C1 segment of cervical spinal cord (tissue), 14 donors: ENCODE results near the gene PARD3B.

Experiments
- DNase-seq, 14 donors: peaks; one replicate each; lab custom pipeline; 2025; lab: John Stamatoyannopoulos, UW

Gene PARD3B

DNA sequence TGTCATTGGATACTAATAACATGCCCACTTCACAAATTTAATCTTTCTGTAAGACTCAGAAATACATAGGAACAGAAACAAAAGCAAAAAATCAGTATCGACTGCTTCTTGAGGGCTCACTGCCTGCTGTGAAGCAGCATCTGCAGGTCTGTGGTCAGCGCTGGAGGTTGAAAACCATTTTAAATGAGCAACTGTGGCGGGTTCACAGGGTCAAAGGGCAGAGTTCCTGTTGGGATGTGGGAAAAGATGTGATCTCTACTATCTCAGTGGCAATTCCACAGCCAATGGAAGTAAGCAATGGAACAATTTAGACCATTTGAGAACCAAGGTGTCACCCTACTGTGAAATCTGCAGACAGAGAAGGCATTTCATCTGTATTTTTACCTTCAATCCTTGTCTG is 468.3 kb downstream of the PARD3B start:
- no peak for DNase-seq

DNA sequence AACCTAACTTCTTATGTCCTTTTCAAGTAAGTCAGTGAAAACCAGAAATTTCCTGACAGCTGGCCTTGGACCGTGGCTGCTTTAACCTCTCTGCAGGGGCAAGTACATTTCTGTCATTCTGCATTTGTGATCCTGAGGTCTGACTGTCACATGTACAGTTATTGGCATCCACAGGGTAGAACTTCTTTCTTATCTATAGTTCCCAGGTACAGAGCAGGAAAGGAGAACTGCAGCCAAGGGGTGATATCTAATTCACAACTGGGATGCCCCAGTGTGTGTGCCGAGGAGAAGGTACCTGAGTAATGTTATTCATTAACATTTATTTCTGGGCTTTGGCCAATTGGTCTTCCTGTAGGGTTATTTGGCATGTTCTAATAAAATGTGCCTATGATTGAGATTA is 468.9 kb downstream of the PARD3B start:
- DNase-seq, result no peak

DNA sequence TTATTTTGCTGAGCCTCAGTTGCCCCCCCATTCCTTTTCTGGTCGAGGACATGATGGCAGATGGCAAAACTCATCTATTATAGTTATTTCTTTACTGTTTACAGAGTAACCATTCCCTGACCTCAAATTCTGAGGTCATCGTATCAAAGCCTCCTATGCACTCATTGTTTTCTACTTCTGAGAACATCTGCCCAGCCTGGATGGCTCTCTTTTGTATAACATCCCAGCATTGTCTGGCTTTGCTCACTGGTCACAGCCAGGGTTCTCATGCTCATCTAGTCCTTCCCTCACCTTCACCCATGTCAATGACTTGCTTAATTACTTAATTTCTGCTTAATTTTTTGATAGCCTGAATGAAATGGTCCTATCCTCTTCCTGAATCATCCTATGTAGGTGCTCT is 472.1 kb downstream of the PARD3B start:
- DNase-seq, result peak in 1 of 14 donors; percentile 8

DNA sequence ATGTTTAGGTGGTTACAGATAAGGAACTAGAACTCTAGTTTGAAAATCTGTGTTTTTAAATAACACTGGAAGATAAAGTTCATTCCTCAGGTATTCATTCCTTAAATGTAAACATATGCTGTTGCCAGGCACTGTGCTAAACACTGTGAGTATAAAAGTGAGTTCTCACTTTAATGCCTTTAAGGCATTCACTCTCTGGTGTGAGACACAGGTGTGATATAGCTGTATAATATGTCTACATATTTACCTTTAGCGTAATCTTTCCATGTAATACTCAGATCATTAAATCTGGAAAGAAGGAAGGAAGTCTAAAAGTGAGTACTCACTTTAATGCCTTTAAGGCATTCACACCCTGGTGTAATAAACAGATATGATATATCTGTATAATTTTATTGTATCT is 472.6 kb downstream of the PARD3B start:
- DNase-seq, result no peak

DNA sequence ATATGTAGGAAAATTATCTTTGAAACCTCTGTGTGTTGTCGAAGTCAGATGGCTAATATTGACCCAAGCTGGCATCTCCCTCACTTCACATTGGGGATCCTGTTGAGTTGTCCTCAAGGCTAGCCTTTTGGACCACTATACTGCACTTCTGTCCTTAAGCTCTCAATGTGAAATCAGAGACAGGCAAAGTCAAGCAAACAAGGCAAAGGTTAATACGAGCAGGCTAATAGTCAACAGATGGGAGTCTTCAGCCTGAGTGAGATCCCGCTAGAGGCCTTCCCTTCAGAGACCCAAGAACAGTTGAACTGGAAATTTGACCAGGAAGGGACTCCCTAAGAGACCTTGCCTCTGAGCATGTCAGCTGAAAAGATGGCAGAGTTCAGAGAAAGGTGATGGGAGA is 475.4 kb downstream of the PARD3B start:
- no peak for DNase-seq

DNA sequence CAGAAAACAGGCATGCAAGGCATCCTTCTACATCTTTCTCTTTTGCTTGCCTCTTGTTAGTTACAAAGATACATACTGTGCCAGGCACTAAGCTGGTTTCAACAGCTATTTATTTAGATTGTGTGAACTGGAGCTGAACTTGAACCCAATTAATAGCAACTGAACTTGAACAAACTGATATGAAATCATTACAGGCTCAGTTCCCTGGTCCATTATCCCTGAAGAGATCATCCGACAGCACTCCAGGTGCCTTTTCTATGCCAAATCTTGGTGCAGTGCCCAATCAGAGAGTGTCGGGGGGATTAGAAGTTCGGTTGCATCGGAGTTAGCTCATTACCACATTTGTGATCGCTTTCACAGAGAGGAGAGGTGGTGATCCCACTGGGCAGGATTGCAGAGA is 477.6 kb downstream of the PARD3B start:
- peak in 1 of 14 donors; percentile 5 for DNase-seq

DNA sequence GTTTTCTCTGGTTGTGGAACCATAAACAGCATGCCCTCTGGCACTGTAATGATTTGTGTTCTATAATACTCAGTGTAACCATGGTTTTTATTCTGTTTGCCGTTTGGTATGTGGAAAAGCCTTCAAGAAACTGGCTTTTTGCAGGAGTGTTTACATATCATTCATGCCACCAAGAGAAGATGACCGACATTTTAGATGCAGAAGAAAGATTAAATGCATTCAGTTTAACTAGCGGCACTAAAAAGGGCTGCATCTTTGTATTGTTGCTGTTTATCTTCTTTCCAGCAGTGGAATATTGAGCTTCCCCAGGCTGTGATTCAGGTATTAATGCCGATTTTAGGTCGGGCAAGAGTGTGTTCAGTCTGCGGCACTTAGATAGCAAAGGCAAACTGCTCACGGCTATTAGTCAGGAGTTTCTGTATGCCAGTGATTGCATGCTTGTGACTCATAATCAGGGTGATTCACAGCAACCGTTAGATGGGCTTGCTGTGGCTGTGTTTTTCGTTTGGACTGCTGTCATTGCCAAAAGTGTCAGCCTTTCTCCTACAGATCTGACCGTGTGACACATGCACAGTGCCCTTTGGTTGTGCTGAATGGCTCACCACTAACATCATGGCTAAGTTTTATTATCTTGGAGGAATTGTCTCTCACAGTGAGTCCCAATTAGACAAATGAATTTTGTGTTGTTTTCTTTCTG is 479.7 kb downstream of the PARD3B start:
- peak in 9 of 14 donors; percentile 6 to 75 (median 29) for DNase-seq

DNA sequence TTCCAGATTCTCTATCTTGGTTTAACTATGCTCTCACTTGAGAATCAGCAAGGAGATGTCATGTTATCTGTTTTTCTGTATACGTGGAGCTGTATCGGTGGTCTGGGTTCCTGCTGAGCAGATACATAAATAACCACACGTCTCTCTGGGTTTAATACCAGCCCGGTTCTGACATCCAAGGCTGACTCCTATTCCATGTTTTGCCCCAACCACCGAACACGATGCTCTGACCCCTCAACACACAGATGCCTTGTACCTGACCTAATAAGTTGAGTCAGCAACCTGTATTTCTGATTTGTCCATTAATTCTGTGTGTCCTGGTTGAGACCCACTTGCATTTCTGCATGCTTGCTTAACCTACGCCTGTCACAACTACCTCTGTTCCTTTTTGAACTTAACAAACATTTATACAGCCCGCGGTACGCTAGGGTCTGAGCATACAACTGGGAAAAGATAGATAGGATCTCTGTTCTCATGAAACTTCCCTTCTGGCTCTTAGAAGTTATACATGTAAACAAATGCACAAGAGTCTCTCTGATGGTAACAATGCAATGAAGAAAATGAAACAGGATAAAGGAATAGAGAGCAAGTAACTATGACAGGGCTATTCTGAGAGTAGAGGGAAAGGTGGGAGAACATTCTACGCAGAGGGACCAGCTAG is 480.4 kb downstream of the PARD3B start:
- DNase-seq, result peak in 1 of 14 donors; percentile 32

DNA sequence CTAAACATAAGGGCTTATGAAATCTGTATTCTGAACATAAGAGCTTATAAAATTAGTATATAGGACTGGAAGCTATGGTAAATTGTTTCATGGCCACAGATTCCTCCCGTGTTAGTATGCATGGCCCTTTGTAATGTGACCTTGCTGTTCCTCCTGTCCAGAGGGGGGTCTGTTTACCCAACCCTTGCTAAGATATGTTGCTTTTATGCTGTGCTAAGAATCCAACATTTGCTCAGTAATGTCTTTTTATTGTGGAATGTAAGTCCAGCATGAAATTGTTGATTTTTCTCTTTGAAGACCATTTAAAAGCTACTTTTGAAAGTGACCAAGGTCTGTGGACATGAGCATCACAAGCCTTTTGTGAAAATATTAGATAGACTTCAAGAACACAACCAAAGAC is 485.4 kb downstream of the PARD3B start:
- DNase-seq, result no peak

DNA sequence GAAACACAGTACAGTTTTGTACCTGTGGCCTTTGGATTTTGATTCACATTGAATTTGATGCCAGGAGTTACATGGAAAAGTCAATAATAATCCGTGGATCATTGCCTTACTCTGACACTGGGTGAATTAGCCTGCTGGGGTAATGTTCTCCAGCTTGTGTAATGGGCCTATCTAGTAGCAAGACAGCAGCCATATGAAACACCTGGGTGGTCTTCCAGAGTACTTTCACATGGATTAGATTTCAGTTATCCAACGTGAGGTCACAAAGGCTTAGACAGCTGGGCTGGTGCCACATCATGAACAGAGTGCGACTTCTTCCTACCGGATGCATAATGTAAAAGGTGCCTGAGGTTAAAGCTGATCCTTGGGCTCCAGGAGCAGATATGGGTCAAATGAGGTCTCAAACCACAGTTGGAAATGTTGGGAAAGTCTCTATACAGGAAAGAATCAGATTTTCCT is 486.8 kb downstream of the PARD3B start:
- DNase-seq, result no peak

DNA sequence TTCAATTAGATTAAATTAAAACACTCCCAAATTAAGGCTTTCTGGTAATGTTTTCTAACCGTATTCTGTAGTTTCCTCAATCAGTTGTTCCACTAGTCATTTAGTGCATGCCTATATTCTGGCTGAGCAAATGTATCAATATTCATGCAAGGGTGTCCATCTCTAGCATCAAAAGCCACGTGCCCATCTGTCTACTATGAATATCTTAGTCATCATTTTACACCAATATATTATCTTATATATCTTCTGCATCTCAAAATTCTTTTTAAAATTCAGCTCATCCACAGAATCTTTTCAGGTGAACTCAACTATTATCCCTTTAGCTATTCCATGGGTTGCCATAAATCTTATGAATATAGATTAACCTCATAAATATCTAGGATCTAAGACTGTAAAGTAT is 488.2 kb downstream of the PARD3B start:
- no peak for DNase-seq

DNA sequence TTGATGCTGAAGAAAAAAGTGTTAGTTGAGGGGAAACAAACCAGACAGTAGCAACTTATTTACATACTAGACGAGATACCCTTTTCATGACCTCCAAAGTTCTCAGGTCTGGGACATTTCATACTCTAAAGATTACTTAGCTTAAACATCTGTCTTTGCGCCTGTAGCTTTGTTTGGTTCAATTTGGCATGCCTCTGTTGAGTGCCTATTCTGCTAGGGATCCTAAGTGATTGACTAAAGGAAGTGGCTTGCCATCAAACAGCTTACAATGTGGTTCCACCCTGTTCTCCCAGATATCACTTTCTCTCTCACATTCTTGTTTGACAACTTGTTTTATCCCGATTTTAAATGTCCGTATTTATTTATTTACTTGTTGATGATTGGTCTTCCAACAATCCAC is 488.8 kb downstream of the PARD3B start:
- no peak for DNase-seq

DNA sequence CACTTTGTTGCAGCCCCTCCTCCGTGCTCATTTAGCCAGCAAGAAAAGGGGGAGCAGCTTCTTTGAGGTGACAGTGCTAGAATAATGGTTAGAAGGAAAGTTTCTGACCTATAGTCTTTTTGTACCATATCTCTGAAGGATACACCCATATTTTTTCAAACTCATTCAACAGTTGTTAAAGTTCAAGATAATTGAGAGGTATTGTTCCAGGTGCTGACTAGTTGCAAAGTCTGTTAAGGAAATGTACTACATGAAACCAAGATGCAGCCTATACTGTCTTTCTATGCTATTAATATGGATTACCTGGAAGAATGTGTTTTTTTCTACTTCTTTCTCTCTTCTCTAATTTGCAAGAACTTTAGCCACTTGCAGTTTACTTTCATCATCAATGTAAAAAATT is 495.0 kb downstream of the PARD3B start:
- DNase-seq, result no peak

DNA sequence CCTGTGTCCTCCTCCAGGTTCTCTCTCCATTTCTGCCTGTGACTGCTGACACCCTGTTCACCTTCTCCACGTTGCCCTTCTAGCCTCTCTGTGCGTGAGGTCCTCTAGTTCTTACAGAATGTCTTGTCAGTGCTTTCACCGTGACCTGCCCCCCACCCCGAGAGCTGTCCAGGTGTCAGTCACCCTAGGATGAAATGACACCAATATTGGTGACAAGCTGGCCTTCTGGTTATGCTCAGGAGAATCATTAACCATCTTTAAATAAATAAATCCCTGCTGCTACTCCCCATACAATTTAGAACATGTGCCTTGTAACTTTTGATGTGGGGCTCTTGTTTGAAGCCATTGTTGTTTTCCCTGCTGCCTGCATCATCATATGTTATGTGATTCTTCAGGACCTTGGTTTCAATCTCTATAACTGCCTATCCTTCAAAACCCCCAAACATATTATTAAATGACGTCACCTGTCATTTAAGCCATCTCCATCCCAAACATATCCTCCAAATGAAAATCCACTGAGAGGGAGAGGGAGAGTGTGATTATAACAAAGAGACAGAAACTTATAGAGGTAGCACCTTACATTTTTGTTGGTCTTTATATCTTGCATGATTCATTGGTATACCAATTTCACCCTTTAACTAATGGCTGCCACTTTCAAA is 496.3 kb downstream of the PARD3B start:
- DNase-seq, result no peak

DNA sequence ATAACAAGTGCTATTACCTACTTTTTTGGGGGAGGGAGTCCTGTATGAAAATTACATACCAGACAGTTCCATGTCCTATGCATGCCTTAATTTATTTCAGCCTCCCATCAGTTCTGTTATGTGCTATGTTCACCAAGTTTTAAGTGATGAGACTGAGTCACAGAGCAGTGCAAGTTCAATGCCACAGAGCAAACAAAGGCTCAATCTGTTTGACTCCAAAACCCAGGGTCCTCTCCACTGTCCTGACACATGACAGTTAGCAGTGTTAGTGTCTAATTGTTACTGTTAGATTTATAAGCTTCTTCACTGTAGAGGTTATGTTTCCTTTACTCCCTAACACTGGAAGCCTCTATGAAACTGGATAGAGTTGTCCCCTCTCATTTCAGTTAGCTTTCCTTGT is 498.0 kb downstream of the PARD3B start:
- no peak for DNase-seq

DNA sequence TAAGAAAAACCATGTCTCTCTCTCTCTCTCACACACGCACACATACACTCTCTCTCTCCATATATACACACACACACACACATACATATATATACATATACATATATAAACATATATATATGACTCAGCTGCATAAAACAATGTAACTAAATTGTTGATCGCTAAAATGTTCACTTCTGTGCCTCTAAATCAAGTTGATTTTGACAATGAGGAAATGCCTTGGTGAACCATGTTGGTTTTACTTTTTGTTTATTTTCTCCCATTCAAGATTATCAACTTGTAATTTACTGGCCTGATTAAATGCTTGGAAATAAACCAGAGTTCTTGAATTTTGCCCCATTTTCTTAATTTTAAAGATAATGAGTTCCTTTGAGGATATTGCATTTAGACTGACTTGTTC is 500.4 kb downstream of the PARD3B start:
- DNase-seq, result no peak

DNA sequence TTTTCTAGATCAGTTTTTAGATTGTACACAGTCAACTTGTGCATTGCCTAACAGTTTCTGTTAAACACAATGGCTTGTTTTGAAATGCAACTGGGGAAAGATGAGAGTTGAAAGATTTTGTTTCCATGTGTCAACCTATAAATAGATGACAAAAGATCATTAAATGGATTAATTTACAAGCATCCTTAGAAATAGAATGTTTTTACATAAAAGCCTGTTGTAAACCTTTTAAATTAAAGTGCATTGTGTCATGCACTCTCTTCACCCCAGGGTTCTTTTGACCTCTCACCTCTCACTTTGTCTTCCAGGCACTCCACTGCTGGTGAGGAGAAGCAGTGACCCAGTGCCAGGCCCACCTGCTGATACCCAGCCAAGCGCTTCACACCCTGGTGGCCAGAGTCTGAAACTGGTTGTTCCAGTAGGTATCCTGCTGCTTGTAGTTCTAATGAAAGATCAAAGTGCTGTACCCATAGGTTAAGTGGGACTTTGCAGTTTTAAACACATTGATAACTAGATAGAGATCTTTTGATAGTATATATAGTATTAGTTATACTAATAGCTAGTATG is 502.1 kb downstream of the PARD3B start:
- no peak for DNase-seq

DNA sequence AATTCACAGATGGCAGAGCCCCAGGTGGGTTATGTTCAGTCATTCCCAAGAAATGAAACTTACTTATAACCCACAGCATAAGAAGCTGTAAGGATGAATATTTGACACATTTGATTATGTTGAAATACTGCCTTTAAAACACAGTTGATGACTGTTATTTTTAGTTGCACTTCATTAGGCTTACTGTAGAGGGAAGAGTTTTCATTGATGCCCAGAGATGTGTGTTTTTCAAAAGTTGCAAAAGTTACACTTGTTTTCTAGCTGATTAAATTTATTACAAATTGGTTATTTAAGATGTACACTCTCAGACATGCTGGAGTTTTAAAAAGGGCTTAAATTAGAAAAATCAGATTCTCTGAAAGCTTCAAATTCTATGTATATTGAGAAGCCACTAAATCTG is 506.1 kb downstream of the PARD3B start:
- no peak for DNase-seq

DNA sequence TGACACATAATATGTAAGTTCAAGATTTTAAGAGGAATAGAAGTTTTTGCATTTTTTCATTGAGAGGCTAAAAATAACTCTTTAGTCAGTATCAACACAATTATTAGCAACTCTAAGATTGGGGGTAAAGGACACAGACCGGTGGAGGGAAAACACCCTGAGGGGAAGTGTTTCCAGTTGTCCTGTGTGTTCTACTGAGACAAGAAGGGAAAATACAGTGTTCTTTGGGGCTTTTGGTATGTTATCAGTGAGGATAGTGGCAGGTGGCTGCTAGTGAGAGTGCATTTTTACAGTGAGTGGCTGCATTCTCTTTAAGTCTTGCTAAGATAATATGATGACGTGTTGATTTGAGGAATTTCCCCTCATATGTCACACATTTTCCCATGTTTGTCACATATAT is 507.5 kb downstream of the PARD3B start:
- no peak for DNase-seq

DNA sequence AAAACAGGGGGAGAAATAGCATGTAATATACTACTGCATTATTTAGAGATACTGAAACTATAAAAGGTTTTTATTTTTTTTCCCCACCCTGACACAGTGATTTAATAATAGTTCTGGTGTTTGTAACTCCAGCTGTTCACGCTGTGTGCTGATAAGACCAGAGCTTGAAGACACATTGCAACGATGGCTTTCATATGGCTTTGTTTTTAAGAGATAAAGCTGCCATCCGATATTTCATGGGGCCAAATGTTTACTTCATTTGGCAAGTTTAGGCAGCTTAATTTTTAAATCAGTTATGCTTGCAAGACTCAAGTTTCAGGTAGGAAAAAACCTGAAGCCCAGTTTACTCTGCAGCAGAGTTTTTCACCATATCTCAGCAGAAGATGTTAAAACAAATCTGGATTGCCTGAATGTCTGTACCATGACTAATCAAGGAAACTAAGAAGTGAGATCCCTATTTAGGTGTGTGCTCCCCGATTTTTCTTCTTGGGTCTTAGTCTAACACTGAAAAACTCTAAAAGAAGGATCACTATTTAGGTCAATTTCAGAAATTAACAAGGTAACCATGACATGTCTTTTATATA is 508.6 kb downstream of the PARD3B start:
- DNase-seq, result no peak

DNA sequence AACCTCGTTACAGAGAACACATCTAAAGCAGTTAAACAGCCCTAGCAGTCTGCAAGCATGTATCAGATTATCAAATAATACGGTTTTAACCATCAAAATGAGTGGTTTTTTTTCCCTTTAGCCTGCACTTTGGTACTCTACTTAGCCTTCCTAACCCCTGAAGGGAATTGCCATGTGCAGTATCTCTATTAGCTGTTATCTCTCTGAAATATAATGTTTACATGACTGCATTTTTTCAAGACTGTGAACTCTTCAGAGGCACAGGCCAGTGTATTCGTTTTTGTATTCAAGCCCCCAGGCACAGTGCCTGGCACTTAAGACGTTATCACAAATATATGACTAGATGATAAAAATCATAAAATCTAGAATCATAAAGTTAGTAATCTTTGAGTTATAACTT is 509.5 kb downstream of the PARD3B start:
- DNase-seq, result no peak

DNA sequence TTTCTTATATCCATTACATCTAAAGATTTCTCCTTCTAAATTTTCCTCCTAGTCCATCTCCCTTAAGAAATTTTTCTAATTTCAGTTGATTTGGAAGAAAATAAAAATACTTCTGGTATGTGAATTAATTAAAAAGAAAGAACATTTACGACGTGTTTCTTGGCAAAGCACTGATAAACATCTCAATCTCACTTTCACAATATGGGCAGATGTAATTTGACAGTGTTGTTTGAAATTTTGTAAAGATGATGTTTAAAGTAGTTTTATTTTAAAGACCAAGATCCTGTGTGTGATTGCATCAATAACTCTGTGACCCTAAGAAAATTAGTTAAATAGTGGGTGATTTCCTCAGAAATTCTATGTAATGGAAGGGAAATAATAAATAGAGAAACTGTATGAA is 510.0 kb downstream of the PARD3B start:
- no peak for DNase-seq
